CD4-positive, alpha-beta T cell treated with Interleukin-12 subunit alpha and Interleukin-12 subunit beta, for 1 hour (primary cell): ENCODE results near the gene MRPL1.

Experiments used
- DNase-seq: peaks from one replicate; pipeline ENCODE4 v3.0.0-alpha.2; 2020

The MRPL1 gene

GRCh38 chr4:77990456-77990855, 127.8 kb downstream of the MRPL1 start:
- DNase-seq, result no peak

DNA sequence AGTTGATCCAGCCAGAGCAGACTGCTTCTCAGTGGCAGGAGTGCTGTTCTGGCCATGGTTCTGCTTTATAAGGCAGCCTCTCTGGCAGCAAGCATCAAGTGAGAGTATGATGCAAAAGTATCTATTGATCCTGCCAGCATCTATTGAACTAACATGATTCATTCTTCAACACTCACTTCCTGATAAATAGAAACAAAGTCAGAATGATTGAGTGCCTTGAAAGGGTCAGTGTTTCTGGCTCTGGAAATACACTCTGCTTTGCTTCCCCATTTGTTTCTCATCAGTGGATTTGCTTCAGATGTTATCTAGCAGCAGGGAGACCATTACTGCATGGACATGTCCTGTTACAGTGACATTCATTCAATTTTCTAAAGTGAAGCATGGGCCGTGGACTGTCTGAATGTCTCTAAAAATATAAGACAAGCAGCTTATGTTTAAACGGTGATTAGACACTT, 128.3 kb downstream of the MRPL1 start:
- no peak for DNase-seq

GRCh38 chr4:77992581-77992980, 130.0 kb downstream of the MRPL1 start:
- DNase-seq, result no peak

DNA sequence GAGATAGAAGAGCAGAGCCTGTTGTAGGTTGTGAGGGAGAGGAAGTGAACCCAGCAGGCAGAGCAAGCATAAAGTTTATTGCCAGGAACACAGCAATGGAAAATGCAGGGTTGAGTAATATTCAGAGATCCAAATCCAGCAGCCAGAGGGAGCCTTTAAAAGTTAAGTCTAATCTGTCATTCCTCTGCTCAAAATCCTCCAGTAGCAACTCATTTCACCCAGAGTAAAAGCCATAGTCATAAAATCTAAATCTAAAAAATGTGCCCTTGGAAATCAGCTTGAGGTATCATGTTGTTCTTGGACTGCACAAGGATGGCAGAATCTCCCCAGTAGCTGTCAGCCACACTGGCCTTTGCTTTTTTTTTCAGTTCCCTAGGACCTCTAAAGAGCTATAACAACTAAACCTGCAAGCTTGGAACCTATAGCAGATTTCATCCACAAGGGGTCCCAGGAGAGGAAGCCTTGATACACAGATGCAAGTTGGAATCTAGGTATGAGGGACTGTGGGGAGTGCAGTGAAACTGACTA, 131.6 kb downstream of the MRPL1 start:
- DNase-seq, result no peak

GRCh38 chr4:77996076-77996475, 133.4 kb downstream of the MRPL1 start:
- DNase-seq, result no peak

- DNase-seq, result no peak
Observed at GRCh38 chr4:78001531-78001930, 138.9 kb downstream of the MRPL1 start.

- no peak for DNase-seq
Observed at GRCh38 chr4:78002260-78002659, 139.6 kb downstream of the MRPL1 start.
